ENCODE measurements around the gene DNAI4.
"Not testable (repeated sequence)": the region's sequence is repeated elsewhere in the genome, so short reads cannot be mapped to it uniquely, and the experiment has no call there.

Gene DNAI4

GRCh38 chr1:66924756-66925557, at the start of gene DNAI4, which contains the start of gene MIER1:
Gene DNAI4, minus strand, starts transcription at chr1:66924856. Its CDS starts 25 bp downstream, at chr1:66924831.
Gene MIER1, plus strand, starts transcription at chr1:66924990. Its CDS starts 39 bp downstream, at chr1:66925029.
- DNase-seq = peak; percentile 98

GRCh38 chr1:66968574-66968973, 43.9 kb upstream of the DNAI4 start:
- no peak for DNase-seq

GRCh38 chr1:66966188-66966873, 41.7 kb upstream of the DNAI4 start:
- DNase-seq = not testable (repeated sequence)

GRCh38 chr1:66957938-66958337, 33.3 kb upstream of the DNAI4 start:
- DNase-seq = no peak

GRCh38 chr1:66954208-66954607, 29.6 kb upstream of the DNAI4 start:
- DNase-seq = no peak

- DNase-seq = no peak
These were observed 26.9 kb upstream of the DNAI4 start for GRCh38 chr1:66951513-66951912.

GRCh38 chr1:66947267-66947666, 22.6 kb upstream of the DNAI4 start:
- no peak for DNase-seq

GRCh38 chr1:66945316-66945715, 20.7 kb upstream of the DNAI4 start:
- DNase-seq = no peak

GRCh38 chr1:66944330-66945274, 19.9 kb upstream of the DNAI4 start:
- DNase-seq = no peak

- DNase-seq = no peak
These were observed 18.8 kb upstream of the DNAI4 start for GRCh38 chr1:66943361-66943969.

GRCh38 chr1:66940981-66941380, 16.3 kb upstream of the DNAI4 start:
- no peak for DNase-seq

- DNase-seq = no peak
These were observed 14.0 kb upstream of the DNAI4 start for GRCh38 chr1:66938613-66939012.

- DNase-seq = no peak
These were observed 13.0 kb upstream of the DNAI4 start for GRCh38 chr1:66937529-66938234.

- no peak for DNase-seq
These were observed 9.4 kb upstream of the DNAI4 start for GRCh38 chr1:66933887-66934700.

- DNase-seq = no peak
These were observed 7.6 kb upstream of the DNAI4 start for GRCh38 chr1:66932291-66932690.

GRCh38 chr1:66931590-66931989, 6.9 kb upstream of the DNAI4 start:
- no peak for DNase-seq

- peak; percentile 41 for DNase-seq
These were observed 6.1 kb upstream of the DNAI4 start for GRCh38 chr1:66930823-66931174.

- peak; percentile 92 for DNase-seq
These were observed 5.6 kb upstream of the DNAI4 start for GRCh38 chr1:66929999-66930822.

- no peak for DNase-seq
These were observed 5.0 kb upstream of the DNAI4 start for GRCh38 chr1:66929691-66929998.

GRCh38 chr1:66929146-66929688, 4.6 kb upstream of the DNAI4 start:
- no peak for DNase-seq

Data from NCI-H1105 treated with DMSO at 0.1 percent for 48 hours (cell line).